Panc1 (cell line): ENCODE results near the gene SCUBE3. TPM values are rescaled to one million over a fixed set of nuclear protein-coding genes. Genes with fewer than 3 reads are reported as not detected.

Source experiments
- ATAC-seq: fragments of 200-7000 bp; cut with Tn5 transposase; 2 replicates; pipeline ENCODE4 v1.9.1; 2020; ENCODE audit warnings: mild to moderate bottlenecking, moderate library complexity
- BruUV-seq: library from RNA; stranded (reverse); fragments of 400-500 nt; replicated peaks from 2 replicates; lab custom pipeline; 2021; lab: Mats Ljungman, UMichigan
- CTCF ChIA-PET: fragments of 300-600 bp; sonication (Branson Sonifier 250); formaldehyde crosslinking; loops from one replicate; lab custom pipeline; 2022; ENCODE audit warnings: antibody characterized with exemption; lab: Charles Lee
- POLR2A ChIA-PET: fragments of 300-600 bp; sonication (Branson Sonifier 250); formaldehyde crosslinking; loops from one replicate; lab custom pipeline; 2022; ENCODE audit warnings: antibody characterized with exemption; lab: Charles Lee
- DNase-seq: peaks from one replicate; pipeline ENCODE4 v3.0.0-alpha.2; 2010; ENCODE audit warnings: low read depth, low spot score
- H3K27ac ChIP-seq: 2 replicates; pipeline ENCODE4 v1.5.1; 2011; ENCODE audit warnings: mild to moderate bottlenecking, low read length, inconsistent platforms
- H3K27me3 ChIP-seq: fragments of 200-500 bp; sonication (Bioruptor generic); 2 replicates; pipeline ENCODE4 v1.6.0; 2014; ENCODE audit warnings: low read length, inconsistent platforms; ENCODE audit not compliant: control insufficient read depth, insufficient read depth
- H3K36me3 ChIP-seq: fragments of 200-500 bp; sonication (Bioruptor generic); 2 replicates; pipeline ENCODE4 v1.5.1; 2014; ENCODE audit warnings: inconsistent platforms, mild to moderate bottlenecking, low read length, moderate library complexity; ENCODE audit not compliant: control insufficient read depth, insufficient read depth
- H3K4me1 ChIP-seq: 2 replicates; pipeline ENCODE4 v1.5.1; 2011; ENCODE audit warnings: inconsistent platforms, mild to moderate bottlenecking, low read length, moderate library complexity; ENCODE audit not compliant: control insufficient read depth, insufficient read depth
- H3K4me3 ChIP-seq, 2 experiments: 2 replicates each; pipeline ENCODE4 v1.5.1; 2011 to 2012; ENCODE audit warnings: low read depth in 2 of 2, low read length in 2 of 2, mild to moderate bottlenecking in 2 of 2, inconsistent platforms in 1 of 2, moderate library complexity in 1 of 2
- H3K9me3 ChIP-seq: fragments of 200-500 bp; sonication (Bioruptor generic); 2 replicates; pipeline ENCODE4 v1.5.1; 2014; ENCODE audit warnings: low read depth, mild to moderate bottlenecking, inconsistent platforms, low read length, moderate library complexity; ENCODE audit not compliant: control insufficient read depth, insufficient read depth
- POLR2AphosphoS5 ChIP-seq: IDR thresholded peaks from 2 replicates; pipeline ENCODE4 v1.6.1; 2012; ENCODE audit warnings: mild to moderate bottlenecking, low read depth, low read length, moderate library complexity
- SIN3A ChIP-seq: IDR thresholded peaks from 2 replicates; pipeline ENCODE4 v1.6.1; 2012; ENCODE audit warnings: low read depth, mild to moderate bottlenecking, low read length, moderate library complexity, borderline replicate concordance; ENCODE audit not compliant: insufficient read depth
- TCF7L2 ChIP-seq: IDR thresholded peaks from 2 replicates; pipeline ENCODE4 v1.6.1; 2011; ENCODE audit warnings: mild to moderate bottlenecking, low read depth, low read length, inconsistent platforms
- in situ Hi-C: cut with HindIII; loops from 2 replicates; pipeline ENCODE4 v1.10.0; 2016; ENCODE audit warnings: low sequenced_read_pairs, low pct_unique_long_range_greater_than_20kb
- intact Hi-C: fragments of 100-400 bp; cut with micrococcal nuclease; formaldehyde crosslinking; loops from one replicate; pipeline ENCODE4 v1.10.0; 2022; ENCODE audit not compliant: unreplicated experiment
- total RNA-seq: library from RNA; stranded (reverse); gene quantifications from one replicate; pipeline ENCODE4 v1.2.1, GENCODE V29; 2021; ENCODE audit not compliant: unreplicated experiment
- TF ChIP-seq, protein P1 (sequence below): fragments of 450-650 bp; IDR thresholded peaks from 2 replicates; pipeline ENCODE4 v1.5.1; 2017; ENCODE audit warnings: mild to moderate bottlenecking
- TF ChIP-seq, protein P2 (sequence below), 2 experiments: IDR thresholded peaks; 2 replicates each; pipeline ENCODE4 v1.6.1; 2011 to 2012; ENCODE audit warnings: low read depth in 2 of 2, control low read depth in 1 of 2, low read length in 1 of 2, mild to moderate bottlenecking in 1 of 2, moderate library complexity in 1 of 2; ENCODE audit not compliant: insufficient read depth in 1 of 2

Gene SCUBE3
- total RNA-seq, 1 experiment from 2014 or later = 1.6 TPM

DNA sequence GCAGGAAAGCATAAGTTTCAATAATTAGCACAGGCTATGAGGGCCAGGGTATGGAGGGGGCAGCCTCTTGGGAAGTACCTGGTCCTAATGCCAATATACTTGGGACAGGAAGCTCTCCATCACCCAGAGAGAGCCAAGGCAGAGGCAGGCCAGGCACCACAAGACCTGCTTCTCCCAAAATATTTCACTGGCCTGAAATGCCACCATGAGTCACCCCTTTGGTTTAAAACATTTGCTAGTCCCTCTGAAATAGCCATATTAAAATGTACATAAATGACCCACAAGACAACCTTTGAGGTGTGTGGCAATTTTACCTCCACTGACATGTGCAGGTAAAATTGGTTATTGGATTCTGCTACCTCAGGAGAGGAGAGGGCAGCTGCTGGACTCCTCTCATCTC lies 23.4 kb upstream of the SCUBE3 start:
- intact Hi-C loops (no loop called here), in situ Hi-C loops (no loop called here)
- TF ChIP-seq TCF7L2 = no peak
- no peak for TF ChIP-seq SIN3A
- no peak for TF ChIP-seq POLR2AphosphoS5
- TF ChIP-seq, protein P1, sequence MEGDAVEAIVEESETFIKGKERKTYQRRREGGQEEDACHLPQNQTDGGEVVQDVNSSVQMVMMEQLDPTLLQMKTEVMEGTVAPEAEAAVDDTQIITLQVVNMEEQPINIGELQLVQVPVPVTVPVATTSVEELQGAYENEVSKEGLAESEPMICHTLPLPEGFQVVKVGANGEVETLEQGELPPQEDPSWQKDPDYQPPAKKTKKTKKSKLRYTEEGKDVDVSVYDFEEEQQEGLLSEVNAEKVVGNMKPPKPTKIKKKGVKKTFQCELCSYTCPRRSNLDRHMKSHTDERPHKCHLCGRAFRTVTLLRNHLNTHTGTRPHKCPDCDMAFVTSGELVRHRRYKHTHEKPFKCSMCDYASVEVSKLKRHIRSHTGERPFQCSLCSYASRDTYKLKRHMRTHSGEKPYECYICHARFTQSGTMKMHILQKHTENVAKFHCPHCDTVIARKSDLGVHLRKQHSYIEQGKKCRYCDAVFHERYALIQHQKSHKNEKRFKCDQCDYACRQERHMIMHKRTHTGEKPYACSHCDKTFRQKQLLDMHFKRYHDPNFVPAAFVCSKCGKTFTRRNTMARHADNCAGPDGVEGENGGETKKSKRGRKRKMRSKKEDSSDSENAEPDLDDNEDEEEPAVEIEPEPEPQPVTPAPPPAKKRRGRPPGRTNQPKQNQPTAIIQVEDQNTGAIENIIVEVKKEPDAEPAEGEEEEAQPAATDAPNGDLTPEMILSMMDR = no peak
- TF ChIP-seq, protein P2, sequence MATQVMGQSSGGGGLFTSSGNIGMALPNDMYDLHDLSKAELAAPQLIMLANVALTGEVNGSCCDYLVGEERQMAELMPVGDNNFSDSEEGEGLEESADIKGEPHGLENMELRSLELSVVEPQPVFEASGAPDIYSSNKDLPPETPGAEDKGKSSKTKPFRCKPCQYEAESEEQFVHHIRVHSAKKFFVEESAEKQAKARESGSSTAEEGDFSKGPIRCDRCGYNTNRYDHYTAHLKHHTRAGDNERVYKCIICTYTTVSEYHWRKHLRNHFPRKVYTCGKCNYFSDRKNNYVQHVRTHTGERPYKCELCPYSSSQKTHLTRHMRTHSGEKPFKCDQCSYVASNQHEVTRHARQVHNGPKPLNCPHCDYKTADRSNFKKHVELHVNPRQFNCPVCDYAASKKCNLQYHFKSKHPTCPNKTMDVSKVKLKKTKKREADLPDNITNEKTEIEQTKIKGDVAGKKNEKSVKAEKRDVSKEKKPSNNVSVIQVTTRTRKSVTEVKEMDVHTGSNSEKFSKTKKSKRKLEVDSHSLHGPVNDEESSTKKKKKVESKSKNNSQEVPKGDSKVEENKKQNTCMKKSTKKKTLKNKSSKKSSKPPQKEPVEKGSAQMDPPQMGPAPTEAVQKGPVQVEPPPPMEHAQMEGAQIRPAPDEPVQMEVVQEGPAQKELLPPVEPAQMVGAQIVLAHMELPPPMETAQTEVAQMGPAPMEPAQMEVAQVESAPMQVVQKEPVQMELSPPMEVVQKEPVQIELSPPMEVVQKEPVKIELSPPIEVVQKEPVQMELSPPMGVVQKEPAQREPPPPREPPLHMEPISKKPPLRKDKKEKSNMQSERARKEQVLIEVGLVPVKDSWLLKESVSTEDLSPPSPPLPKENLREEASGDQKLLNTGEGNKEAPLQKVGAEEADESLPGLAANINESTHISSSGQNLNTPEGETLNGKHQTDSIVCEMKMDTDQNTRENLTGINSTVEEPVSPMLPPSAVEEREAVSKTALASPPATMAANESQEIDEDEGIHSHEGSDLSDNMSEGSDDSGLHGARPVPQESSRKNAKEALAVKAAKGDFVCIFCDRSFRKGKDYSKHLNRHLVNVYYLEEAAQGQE (IDR thresholded peaks at IDR 0.05; ENCODE audit: insufficient read depth in 1 of 2, low read depth in 2 of 2, low read length in 1 of 2) = no peak
- DNase-seq (no peak), ATAC-seq (no peak)
- no peaks in the 10 kb centered on the region for H3K27me3 ChIP-seq
- CTCF ChIA-PET = no interaction called here
- BruUV-seq = no TSS peak
- no peaks in the 10 kb centered on the region for H3K9me3 ChIP-seq
- POLR2A ChIA-PET = no interaction called here
- H3K36me3 ChIP-seq = no peaks in the 10 kb centered on the region
- H3K27ac ChIP-seq = no peak overlapping the region
- peaks cover 3% of the 10 kb centered on the region; the same call in 1 of the 2 replicates for H3K4me1 ChIP-seq
- no peak overlapping the region for H3K4me3 ChIP-seq

DNA sequence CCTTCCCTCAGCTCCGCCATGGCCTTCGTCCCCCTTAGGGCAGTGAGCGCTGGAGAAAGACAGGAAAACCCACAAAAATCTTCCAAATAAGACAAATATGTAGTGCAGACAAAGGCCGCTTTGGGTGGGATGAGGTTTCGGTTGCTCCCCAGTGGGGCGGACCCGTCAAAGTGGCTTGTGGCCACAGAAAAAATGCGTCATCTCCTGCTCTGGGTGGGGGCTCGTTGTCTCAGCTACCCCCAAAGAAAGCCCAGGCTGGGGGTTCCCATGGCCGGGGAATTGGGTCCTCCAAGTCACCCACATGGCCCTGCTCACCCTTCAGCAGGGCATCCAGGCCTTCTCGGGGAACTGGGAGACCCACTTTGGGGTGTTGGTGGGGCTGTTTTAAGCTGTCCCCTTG lies 21.9 kb upstream of the SCUBE3 start:
- no peak for ATAC-seq
- POLR2A ChIA-PET = no interaction called here
- Histone ChIP-seq H3K4me1 (no peaks in the 10 kb centered on the region), H3K36me3 (no peaks in the 10 kb centered on the region), H3K27me3 (no peaks in the 10 kb centered on the region), H3K4me3 (no peak overlapping the region), H3K27ac (no peak overlapping the region), H3K9me3 (no peaks in the 10 kb centered on the region)
- no peak for DNase-seq
- no TSS peak for BruUV-seq
- in situ Hi-C loops (no loop called here), intact Hi-C loops (no loop called here)
- CTCF ChIA-PET = no interaction called here
- TF ChIP-seq, protein P2 (IDR thresholded peaks at IDR 0.05; ENCODE audit: insufficient read depth in 1 of 2, low read depth in 2 of 2, low read length in 1 of 2) = no peak
- TF ChIP-seq POLR2AphosphoS5 = no peak
- no peak for TF ChIP-seq SIN3A
- TF ChIP-seq TCF7L2 = no peak
- TF ChIP-seq, protein P1 = no peak
